Heart left ventricle (tissue), 13 donors: Measurements from ENCODE around the gene YIPF2.

Source experiments
- POLR2A ChIP-seq, 2 donors: fragments of 450-650 bp; IDR thresholded peaks; one replicate each; pipeline ENCODE4 v1.6.1; 2017; ENCODE audit warnings: antibody characterized with exemption in 2 of 2, mild to moderate bottlenecking in 2 of 2, moderate library complexity in 2 of 2
- TF ChIP-seq, protein P1 (sequence below), 12 donors: fragments of 200-600 bp; sonication (generic) in 4 of 12; IDR thresholded peaks; one replicate each; pipeline versions ENCODE4 v1.5.0 to v1.8.0; 2018 to 2022; ENCODE audit warnings: antibody characterized with exemption in 12 of 12, mild to moderate bottlenecking in 5 of 12
- donor health status: ischemic (EF 13 %, LVEDD 7.1; RV severe dilation, severe dysfunction).
- donor health status: DM: no; HTN: yes; CAD: no.
- donor health status: DM: no; HTN: no; CAD: no.
- donor health status: ischemic (EF 25% LVEDD 6.9; RV normal size, moderate dysfunction).
- donor health status: ischemic (EF 25% LVEDD 5.7; RV mildly dilated, moderate dysfunction).
- donor health status: ischemic (EF 35%, LVEDD 5.7; RV mildly dilated, moderate dysfunction).
- donor health status: nonischemic (EF 11% LVEDD 7.7; RV severe dilation, severe dysfunction).
- donor health status: DM: yes; HTN: yes; CAD: no.
- donor health status: PGD.
- donor health status: ischemic (EF 29% LVEDD 5.4; RV normal size, mild dysfunction).
- donor health status: nonischemic (EF 23%, LVEDD 6.1; RV moderate dilation, normal function).

DNA sequence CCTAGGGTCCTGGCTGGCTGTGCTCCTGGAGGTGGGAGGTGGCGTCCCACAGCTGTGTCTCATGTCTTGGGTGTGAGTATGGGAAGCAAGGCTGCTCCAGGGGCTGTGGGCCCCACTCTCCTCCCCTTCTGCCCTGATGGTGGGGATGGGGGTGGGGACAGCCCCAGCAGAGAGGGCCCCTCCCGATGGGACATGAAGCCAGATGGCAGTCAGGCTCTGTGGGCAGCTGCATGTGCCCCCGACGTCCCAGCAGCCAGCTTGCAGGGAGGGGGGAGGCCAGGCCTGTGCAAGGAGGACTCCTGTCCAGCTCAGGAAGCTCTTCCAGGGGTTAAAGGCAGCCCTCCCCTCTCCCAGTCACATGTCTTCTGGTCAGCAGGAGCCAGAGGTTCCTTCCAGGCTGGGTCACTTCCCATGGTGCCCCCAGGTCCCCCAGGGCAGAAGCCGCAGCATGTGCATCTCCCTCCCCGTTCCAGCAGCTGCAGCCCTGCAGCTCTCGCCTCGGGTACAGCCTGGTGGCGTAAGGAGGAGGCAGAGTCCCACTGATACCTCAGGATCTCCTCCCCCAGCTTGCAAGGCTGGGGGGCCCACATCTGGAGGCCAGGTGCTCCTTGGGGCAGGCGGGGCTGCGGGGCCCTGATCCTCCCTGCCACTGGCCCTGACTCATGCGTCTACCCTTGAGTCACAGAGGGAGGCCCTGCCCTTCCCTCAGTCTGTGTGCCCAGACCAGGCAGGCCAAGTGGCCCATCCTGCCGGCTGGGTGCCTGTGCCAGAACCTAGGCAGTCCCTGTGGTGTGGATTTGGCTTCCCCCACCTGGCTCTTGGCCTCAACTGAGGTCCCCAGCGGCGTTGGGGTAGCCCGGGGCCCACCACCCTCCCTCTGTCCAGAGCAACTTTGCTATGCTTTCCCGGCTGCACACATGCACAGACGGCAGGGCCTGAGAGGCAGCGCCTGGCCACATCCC lies 13.0 kb downstream of the YIPF2 start:
- TF ChIP-seq, protein P1, sequence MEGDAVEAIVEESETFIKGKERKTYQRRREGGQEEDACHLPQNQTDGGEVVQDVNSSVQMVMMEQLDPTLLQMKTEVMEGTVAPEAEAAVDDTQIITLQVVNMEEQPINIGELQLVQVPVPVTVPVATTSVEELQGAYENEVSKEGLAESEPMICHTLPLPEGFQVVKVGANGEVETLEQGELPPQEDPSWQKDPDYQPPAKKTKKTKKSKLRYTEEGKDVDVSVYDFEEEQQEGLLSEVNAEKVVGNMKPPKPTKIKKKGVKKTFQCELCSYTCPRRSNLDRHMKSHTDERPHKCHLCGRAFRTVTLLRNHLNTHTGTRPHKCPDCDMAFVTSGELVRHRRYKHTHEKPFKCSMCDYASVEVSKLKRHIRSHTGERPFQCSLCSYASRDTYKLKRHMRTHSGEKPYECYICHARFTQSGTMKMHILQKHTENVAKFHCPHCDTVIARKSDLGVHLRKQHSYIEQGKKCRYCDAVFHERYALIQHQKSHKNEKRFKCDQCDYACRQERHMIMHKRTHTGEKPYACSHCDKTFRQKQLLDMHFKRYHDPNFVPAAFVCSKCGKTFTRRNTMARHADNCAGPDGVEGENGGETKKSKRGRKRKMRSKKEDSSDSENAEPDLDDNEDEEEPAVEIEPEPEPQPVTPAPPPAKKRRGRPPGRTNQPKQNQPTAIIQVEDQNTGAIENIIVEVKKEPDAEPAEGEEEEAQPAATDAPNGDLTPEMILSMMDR (IDR thresholded peaks at IDR 0.05) = no peak
- TF ChIP-seq POLR2A (IDR thresholded peaks at IDR 0.05) = no peak
